ACHN (cell line): Measurements from ENCODE around the gene NISCH.
"Not testable (repeated sequence)": the region's sequence is repeated elsewhere in the genome, so short reads cannot be mapped to it uniquely, and the experiment has no call there.

Experiments used
- DNase-seq: peaks from one replicate; pipeline ENCODE4 v3.0.0-alpha.2; 2015
- in situ Hi-C: cut with HindIII; loops from 2 replicates; pipeline ENCODE4 v1.10.0; 2017; ENCODE audit warnings: low sequenced_read_pairs, low pct_ligation_motif_present, low pct_unique_long_range_greater_than_20kb

Gene NISCH

GRCh38 chr3:52519445-52520140 lies 64.2 kb downstream of the NISCH start:
- no peak for DNase-seq
- in situ Hi-C loops: no loop called here

DNA sequence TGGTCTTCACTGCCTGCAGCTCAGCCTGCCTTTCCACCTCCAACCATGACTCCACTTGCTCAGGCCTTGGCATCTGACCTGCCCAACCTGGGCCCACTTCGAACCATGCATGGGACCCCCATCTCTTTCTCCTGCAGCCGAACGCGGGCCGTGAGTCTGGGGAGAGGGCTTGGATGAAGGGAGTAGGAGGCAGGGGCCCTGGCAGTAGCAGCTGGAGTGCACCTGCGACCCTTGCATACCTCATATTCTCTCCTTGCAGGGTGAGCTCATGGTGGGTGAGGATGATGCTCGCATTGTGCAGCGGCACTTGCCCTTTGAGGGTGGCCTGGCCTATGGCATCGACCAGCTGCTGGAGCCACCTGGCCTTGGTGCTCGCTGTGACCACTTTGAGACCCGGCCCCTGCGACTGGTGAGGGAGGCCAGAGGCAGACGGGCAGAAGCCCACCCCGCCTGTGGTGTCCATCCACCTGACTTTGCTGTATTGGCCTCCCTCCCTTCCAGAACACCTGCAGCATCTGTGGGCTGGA lies 64.8 kb downstream of the NISCH start:
- in situ Hi-C loops: no loop called here
- no peak for DNase-seq

GRCh38 chr3:52520716-52521487 lies 65.5 kb downstream of the NISCH start:
- in situ Hi-C loops: no loop called here
- DNase-seq: no peak

DNA sequence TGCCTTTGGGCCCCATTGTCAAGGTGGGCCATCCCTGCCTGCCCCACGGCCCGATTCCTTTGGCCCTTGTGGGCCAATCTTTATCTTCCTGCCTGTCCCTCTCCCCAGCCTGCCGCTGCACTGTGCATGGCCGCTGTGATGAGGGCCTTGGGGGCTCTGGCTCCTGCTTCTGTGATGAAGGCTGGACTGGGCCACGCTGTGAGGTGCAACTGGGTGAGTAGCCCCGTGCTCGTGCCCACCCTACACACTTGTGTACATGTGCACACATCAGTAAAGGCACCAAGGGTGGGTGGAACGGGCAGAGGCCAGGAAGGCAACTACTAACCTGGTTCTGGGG lies 66.1 kb downstream of the NISCH start:
- no peak for DNase-seq
- in situ Hi-C loops: no loop called here

GRCh38 chr3:52521881-52522650 lies 66.7 kb downstream of the NISCH start:
- in situ Hi-C loops: no loop called here
- DNase-seq: no peak

- in situ Hi-C loops: no loop called here
- DNase-seq: no peak
Observed at GRCh38 chr3:52522651-52523251, 67.3 kb downstream of the NISCH start.

DNA sequence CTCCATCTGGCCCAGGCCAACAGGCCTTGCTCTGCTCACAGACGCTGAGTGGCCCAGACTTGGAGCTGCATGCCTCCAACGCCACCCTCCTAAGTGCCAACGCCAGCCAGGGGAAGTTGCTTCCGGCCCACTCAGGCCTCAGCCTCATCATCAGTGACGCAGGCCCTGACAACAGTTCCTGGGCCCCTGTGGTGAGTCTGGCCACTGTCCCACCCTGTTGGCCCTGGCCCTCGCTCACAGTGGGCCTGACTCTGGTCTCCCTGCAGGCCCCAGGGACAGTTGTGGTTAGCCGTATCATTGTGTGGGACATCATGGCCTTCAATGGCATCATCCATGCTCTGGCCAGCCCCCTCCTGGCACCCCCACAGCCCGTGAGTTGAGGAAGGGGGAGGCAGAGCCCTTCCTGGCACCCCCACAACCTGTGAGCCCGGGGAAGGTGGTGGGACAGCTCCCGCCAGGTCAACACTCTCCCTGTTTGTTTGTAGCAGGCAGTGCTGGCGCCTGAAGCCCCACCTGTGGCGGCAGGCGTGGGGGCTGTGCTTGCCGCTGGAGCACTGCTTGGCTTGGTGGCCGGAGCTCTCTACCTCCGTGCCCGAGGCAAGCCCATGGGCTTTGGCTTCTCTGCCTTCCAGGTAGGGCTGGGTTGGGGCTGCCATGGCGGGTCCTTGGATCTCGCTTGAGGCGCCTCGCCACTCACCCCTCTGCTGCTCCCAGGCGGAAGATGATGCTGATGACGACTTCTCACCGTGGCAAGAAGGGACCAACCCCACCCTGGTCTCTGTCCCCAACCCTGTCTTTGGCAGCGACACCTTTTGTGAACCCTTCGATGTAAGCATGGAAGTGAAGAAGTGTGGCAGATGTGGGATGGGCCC lies 68.2 kb downstream of the NISCH start:
- in situ Hi-C loops: no loop called here

DNA sequence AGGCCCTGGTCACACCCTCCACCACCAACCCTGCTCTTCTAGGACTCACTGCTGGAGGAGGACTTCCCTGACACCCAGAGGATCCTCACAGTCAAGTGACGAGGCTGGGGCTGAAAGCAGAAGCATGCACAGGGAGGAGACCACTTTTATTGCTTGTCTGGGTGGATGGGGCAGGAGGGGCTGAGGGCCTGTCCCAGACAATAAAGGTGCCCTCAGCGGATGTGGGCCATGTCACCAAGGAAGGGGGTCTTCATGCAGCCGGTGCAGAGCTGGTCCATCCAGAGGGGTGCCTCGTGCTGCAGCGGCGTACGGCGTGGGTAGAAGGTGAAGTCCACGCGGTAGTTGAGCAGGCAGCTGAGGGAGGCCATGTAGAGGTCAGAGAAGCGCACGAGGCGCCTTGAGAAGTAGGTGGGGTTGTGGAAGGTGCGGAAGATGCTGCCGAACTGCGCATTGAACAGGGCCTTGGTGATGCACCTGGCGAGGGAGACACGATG lies 68.9 kb downstream of the NISCH start:
- DNase-seq: no peak
- in situ Hi-C loops: no loop called here

More for the DNA sequence above, 68.2 kb downstream of the NISCH start:
- no peak for DNase-seq

GRCh38 chr3:52524752-52525679 lies 69.6 kb downstream of the NISCH start:
- DNase-seq: no peak
- in situ Hi-C loops: no loop called here

- DNase-seq: no peak
- in situ Hi-C loops: no loop called here
Observed at GRCh38 chr3:52525680-52526561, 70.5 kb downstream of the NISCH start.

DNA sequence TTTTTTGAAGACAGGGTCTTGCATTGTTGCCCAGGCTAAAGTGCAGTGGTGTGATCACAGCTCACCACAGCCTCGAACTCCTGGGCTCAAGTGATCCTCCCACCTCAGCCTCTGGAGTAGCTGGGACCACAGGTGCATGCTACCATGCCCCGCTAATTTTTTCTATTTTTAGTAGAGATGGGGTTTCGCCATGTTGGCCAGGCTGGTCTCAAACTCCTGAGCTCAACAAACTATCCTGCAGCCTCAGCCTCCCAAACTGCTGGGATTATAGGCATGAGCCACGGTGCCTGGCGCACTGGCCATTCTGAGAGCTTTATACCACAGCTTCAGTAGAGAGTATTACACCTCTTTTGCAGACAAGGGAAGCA lies 71.3 kb downstream of the NISCH start:
- in situ Hi-C loops, DNase-seq: not testable (repeated sequence)

- in situ Hi-C loops: no loop called here
- DNase-seq: peak; percentile 28
Observed at GRCh38 chr3:52527039-52527731, 71.8 kb downstream of the NISCH start.

GRCh38 chr3:52527732-52528585 lies 72.6 kb downstream of the NISCH start:
- DNase-seq: no peak
- in situ Hi-C loops: no loop called here

GRCh38 chr3:52528586-52529375 lies 73.4 kb downstream of the NISCH start:
- DNase-seq: no peak
- in situ Hi-C loops: no loop called here
